ENCODE data around the gene TAGAP. TPM values are rescaled to one million over a fixed set of nuclear protein-coding genes. Genes with fewer than 3 reads are reported as not detected.

TAGAP gene
- polyA plus RNA-seq, 1 of the 3 experiments (the other 2 are of a cell fraction): not detected

- Histone ChIP-seq H3F3A (replicated peaks; ENCODE audit: insufficient read depth) (no peaks in the 10 kb centered on the region), H3K27me3 (ENCODE audit: insufficient read depth) (no peaks in the 10 kb centered on the region), H3K79me2 (ENCODE audit: insufficient read depth) (no peaks in the 10 kb centered on the region), H4K20me1 (ENCODE audit: insufficient read depth) (no peaks in the 10 kb centered on the region), H3K9me3 (no peaks in the 10 kb centered on the region), H3K9me2 (no peaks in the 10 kb centered on the region), H3K27ac (ENCODE audit: low read depth in 2 of 2, low read length in 1 of 2) (no peak overlapping the region), H2AFZ (ENCODE audit: low read depth) (no peak overlapping the region), H3K4me1 (ENCODE audit: control insufficient read depth in 1 of 2, insufficient read depth in 2 of 2, low read depth in 1 of 2, low read length in 1 of 2) (peaks cover 0 to 10% of the 10 kb centered on the region in 2 experiments; a peak in 1 of 4 replicates), H3K9ac (no peak overlapping the region), H3K36me3 (replicated peaks in 1 of 2; ENCODE audit: control insufficient read depth in 1 of 2, insufficient read depth in 2 of 2, low read length in 1 of 2) (no peaks in the 10 kb centered on the region), H3K4me2 (no peak overlapping the region), H3K4me3 (ENCODE audit: low read depth in 2 of 2, low read length in 1 of 2) (no peak overlapping the region)
- ChIA-PET CTCF (interaction anchor here (0.7 to 1.7 kb wide), 3 partner anchors 12 to 26 kb away, joined by 3 to 4 read pairs (median 3); no protein-coding TSS in a partner anchor), POLR2A (no interaction called here)
- WGBS (ENCODE audit: low lambda C conversion rate): 58% methylated on average over 8 of the region's 13 CpGs
- no peak for TF ChIP-seq ELF1 (IDR thresholded peaks at IDR 0.05)
- no peak for TF ChIP-seq PBX3 (IDR thresholded peaks at IDR 0.05)
- TF ChIP-seq POLR2AphosphoS5 (IDR thresholded peaks at IDR 0.05; ENCODE audit: low read depth, low read length): no peak
- no peak for TF ChIP-seq JUND (IDR thresholded peaks at IDR 0.05)
- no peak for TF ChIP-seq MAX (IDR thresholded peaks at IDR 0.05; ENCODE audit: low read depth)
- TF ChIP-seq EZH2phosphoT487 (IDR thresholded peaks at IDR 0.05; ENCODE audit: borderline replicate concordance, low read depth): no peak
- no peak for TF ChIP-seq MEF2A (IDR thresholded peaks at IDR 0.05; ENCODE audit: borderline replicate concordance, low read depth)
- no peak for TF ChIP-seq EP300 (IDR thresholded peaks at IDR 0.05; ENCODE audit: borderline replicate concordance in 1 of 2, low read depth in 1 of 2, low read length in 1 of 2)
- no peak for TF ChIP-seq NRF1 (IDR thresholded peaks at IDR 0.05; ENCODE audit: low read depth, low read length)
- no peak for TF ChIP-seq CTCF (IDR thresholded peaks at IDR 0.05)
- TF ChIP-seq REST (IDR thresholded peaks at IDR 0.05; ENCODE audit: low read depth, low read length): no peak
- TF ChIP-seq FOSL2 (IDR thresholded peaks at IDR 0.05; ENCODE audit: borderline replicate concordance, low read depth): no peak
- no peak for TF ChIP-seq IRF3 (IDR thresholded peaks at IDR 0.05; ENCODE audit: low read depth, low read length)
- DNase-seq: peak; percentile 20
These were observed 32.3 kb upstream of the TAGAP start for GRCh38 chr6:159077123-159077522.

Data from SK-N-SH (cell line).